ENCODE data around the gene CEP135.
"Not testable (repeated sequence)": the region's sequence is repeated elsewhere in the genome, so short reads cannot be mapped to it uniquely, and the experiment has no call there.

The CEP135 gene

GRCh38 chr4:55948726-55949481 lies at the start of gene CEP135:
Gene CEP135, plus strand, starts transcription at chr4:55948945. Its CDS starts 3,186 bp downstream, at chr4:55952131.
- DNase-seq (ENCODE audit: low read depth): peak; percentile 86

GRCh38 chr4:55902677-55903076 lies 46.1 kb upstream of the CEP135 start:
- DNase-seq (ENCODE audit: low read depth): no peak

- DNase-seq (ENCODE audit: low read depth): no peak
These were observed 45.2 kb upstream of the CEP135 start for GRCh38 chr4:55903577-55903976.

GRCh38 chr4:55904576-55904975 lies 44.2 kb upstream of the CEP135 start:
- DNase-seq (ENCODE audit: low read depth): no peak

GRCh38 chr4:55906323-55906722 lies 42.4 kb upstream of the CEP135 start:
- DNase-seq (ENCODE audit: low read depth): no peak

- DNase-seq (ENCODE audit: low read depth): no peak
These were observed 41.8 kb upstream of the CEP135 start for GRCh38 chr4:55906989-55907388.

- no peak for DNase-seq (ENCODE audit: low read depth)
These were observed 41.3 kb upstream of the CEP135 start for GRCh38 chr4:55907469-55907868.

- no peak for DNase-seq (ENCODE audit: low read depth)
These were observed 38.6 kb upstream of the CEP135 start for GRCh38 chr4:55910140-55910539.

- DNase-seq (ENCODE audit: low read depth): no peak
These were observed 36.5 kb upstream of the CEP135 start for GRCh38 chr4:55912249-55912648.

- DNase-seq (ENCODE audit: low read depth): no peak
These were observed 28.2 kb upstream of the CEP135 start for GRCh38 chr4:55920571-55920970.

- no peak for DNase-seq (ENCODE audit: low read depth)
These were observed 27.7 kb upstream of the CEP135 start for GRCh38 chr4:55921093-55921492.

- no peak for DNase-seq (ENCODE audit: low read depth)
These were observed 23.5 kb upstream of the CEP135 start for GRCh38 chr4:55925241-55925640.

- DNase-seq (ENCODE audit: low read depth): no peak
These were observed 22.1 kb upstream of the CEP135 start for GRCh38 chr4:55926610-55927009.

- DNase-seq (ENCODE audit: low read depth): no peak
These were observed 20.8 kb upstream of the CEP135 start for GRCh38 chr4:55927803-55928437.

- no peak for DNase-seq (ENCODE audit: low read depth)
These were observed 19.9 kb upstream of the CEP135 start for GRCh38 chr4:55928846-55929245.

- no peak for DNase-seq (ENCODE audit: low read depth)
These were observed 17.7 kb upstream of the CEP135 start for GRCh38 chr4:55931043-55931442.

GRCh38 chr4:55931833-55932232 lies 16.9 kb upstream of the CEP135 start:
- DNase-seq (ENCODE audit: low read depth): no peak

- no peak for DNase-seq (ENCODE audit: low read depth)
These were observed 16.2 kb upstream of the CEP135 start for GRCh38 chr4:55932511-55932910.

- DNase-seq (ENCODE audit: low read depth): no peak
These were observed 15.1 kb upstream of the CEP135 start for GRCh38 chr4:55933611-55934010.

GRCh38 chr4:55935907-55936306 lies 12.8 kb upstream of the CEP135 start:
- DNase-seq (ENCODE audit: low read depth): not testable (repeated sequence)

- no peak for DNase-seq (ENCODE audit: low read depth)
These were observed 10.3 kb upstream of the CEP135 start for GRCh38 chr4:55938481-55938880.

- DNase-seq (ENCODE audit: low read depth): no peak
These were observed 9.3 kb upstream of the CEP135 start for GRCh38 chr4:55939421-55939820.

- DNase-seq (ENCODE audit: low read depth): no peak
These were observed 6.8 kb upstream of the CEP135 start for GRCh38 chr4:55941881-55942396.

All from stimulated activated CD8-positive, alpha-beta memory T cell treated with anti-CD3 and anti-CD28 coated beads, Interleukin-4, amount 100 ng/mL, for 24 hours (primary cell).